H1 (cell line): ENCODE results near the gene RIPOR2. TPM values are rescaled to one million over a fixed set of nuclear protein-coding genes. Genes with fewer than 3 reads are reported as not detected.

Experiments
- CTCF ChIA-PET: fragments of 300-600 bp; sonication (Branson Sonifier 250); formaldehyde crosslinking; loops from one replicate; lab custom pipeline; 2021; ENCODE audit not compliant: partially characterized antibody; lab: Charles Lee
- POLR2A ChIA-PET: fragments of 300-600 bp; sonication (Branson Sonifier 250); formaldehyde crosslinking; loops from one replicate; lab custom pipeline; 2021; ENCODE audit warnings: inconsistent platforms; ENCODE audit not compliant: partially characterized antibody; lab: Charles Lee
- DNase-seq, 2 experiments: peaks; one replicate each; pipeline versions ENCODE4 v3.0.0 to v3.0.0-alpha.2; 2010 to 2022; ENCODE audit warnings: low spot score in 2 of 2, low read depth in 1 of 2, mixed read lengths in 1 of 2
- FAIRE-seq: peaks from 2 replicates; lab custom pipeline; 2011; peaks lifted over from hg19 to GRCh38; lab: Jason Lieb, UNC
- H2AFZ ChIP-seq: 2 replicates; pipeline ENCODE4 v1.8.1; 2012; ENCODE audit warnings: low read length, inconsistent platforms
- H2AK5ac ChIP-seq: 2 replicates; pipeline ENCODE4 v1.6.1; 2013; ENCODE audit warnings: low read depth, low read length
- H2BK120ac ChIP-seq: replicated peaks from 2 replicates; pipeline ENCODE3; 2013; ENCODE audit warnings: low read depth, low read length, inconsistent platforms
- H2BK12ac ChIP-seq: 2 replicates; pipeline ENCODE4 v1.6.1; 2013; ENCODE audit warnings: low read depth, low read length
- H2BK15ac ChIP-seq: 2 replicates; pipeline ENCODE4 v1.6.1; 2013; ENCODE audit warnings: low read length
- H2BK20ac ChIP-seq: 2 replicates; pipeline ENCODE4 v1.6.1; 2013; ENCODE audit warnings: low read length
- H2BK5ac ChIP-seq: 2 replicates; pipeline ENCODE4 v1.6.1; 2013; ENCODE audit warnings: low read depth, low read length
- H3K14ac ChIP-seq: 2 replicates; pipeline ENCODE4 v1.6.1; 2013; ENCODE audit warnings: inconsistent platforms; ENCODE audit not compliant: insufficient read length
- H3K18ac ChIP-seq: 2 replicates; pipeline ENCODE4 v1.6.1; 2013; ENCODE audit warnings: low read length; ENCODE audit errors: extremely low read depth
- H3K23ac ChIP-seq: 2 replicates; pipeline ENCODE4 v1.6.1; 2013; ENCODE audit warnings: inconsistent platforms; ENCODE audit not compliant: insufficient read length
- H3K23me2 ChIP-seq: 2 replicates; pipeline ENCODE4 v1.6.1; 2013; ENCODE audit warnings: low read depth, low read length
- H3K27ac ChIP-seq: 2 replicates; pipeline ENCODE4 v1.6.1; 2011; ENCODE audit warnings: low read depth, low read length, inconsistent platforms
- H3K27me3 ChIP-seq, 4 experiments: replicated peaks in 1 of 4; 1 replicate in 1 of 4; 2 replicates in 3 of 4; pipeline versions ENCODE4 v1.6.1 to v1.8.1; 2011 to 2013; ENCODE audit warnings: low read length in 3 of 4, mild to moderate bottlenecking in 3 of 4, inconsistent platforms in 2 of 4, mixed read lengths in 2 of 4, moderate library complexity in 1 of 4; ENCODE audit not compliant: control insufficient read depth in 3 of 4, insufficient read depth in 3 of 4; ENCODE audit errors: extremely low read depth in 1 of 4
- H3K36me3 ChIP-seq, 4 experiments: 2 replicates each; pipeline versions ENCODE4 v1.6.1 to v1.8.1; 2011 to 2013; ENCODE audit warnings: mild to moderate bottlenecking in 4 of 4, low read length in 3 of 4, moderate library complexity in 2 of 4, control low read depth in 1 of 4, inconsistent platforms in 1 of 4; ENCODE audit not compliant: insufficient read depth in 4 of 4, control insufficient read depth in 2 of 4
- H3K4ac ChIP-seq: replicated peaks from 2 replicates; pipeline ENCODE3; 2013; ENCODE audit warnings: low read length, low read depth, mixed read lengths, inconsistent platforms; ENCODE audit not compliant: insufficient read length
- H3K4me1 ChIP-seq, 4 experiments: replicated peaks in 1 of 4; 1 replicate in 1 of 4; 2 replicates in 3 of 4; pipeline versions ENCODE4 v1.6.1 to v1.8.1; 2011 to 2013; ENCODE audit warnings: low read length in 3 of 4, inconsistent platforms in 2 of 4, mixed read lengths in 1 of 4; ENCODE audit not compliant: insufficient read depth in 4 of 4, control insufficient read depth in 3 of 4
- H3K4me2 ChIP-seq, 2 experiments: 2 replicates each; pipeline versions ENCODE4 v1.6.1 to v1.8.1; 2011 to 2013; ENCODE audit warnings: low read depth in 2 of 2, low read length in 2 of 2, control low read depth in 1 of 2, inconsistent platforms in 1 of 2, mild to moderate bottlenecking in 1 of 2; ENCODE audit not compliant: insufficient read depth in 1 of 2
- H3K4me3 ChIP-seq, 4 experiments: fragments of 200-600, 300-600 bp in 1 of 4; sonication (generic), shearing (Covaris generic), sonication (Bioruptor Twin) in 1 of 4; 2 replicates each; pipeline versions ENCODE4 v1.5.1 to v1.8.1; 2011 to 2016; ENCODE audit warnings: low read length in 4 of 4, low read depth in 3 of 4, control low read depth in 2 of 4, inconsistent platforms in 2 of 4, mild to moderate bottlenecking in 2 of 4, mixed read lengths in 1 of 4, moderate library complexity in 1 of 4; ENCODE audit not compliant: insufficient read depth in 2 of 4; ENCODE audit errors: extremely low read depth in 1 of 4
- H3K56ac ChIP-seq: replicated peaks from 2 replicates; pipeline ENCODE3; 2013; ENCODE audit warnings: low read depth, mild to moderate bottlenecking, mixed read lengths, low read length, inconsistent platforms; ENCODE audit not compliant: insufficient read length
- H3K79me1 ChIP-seq: 2 replicates; pipeline ENCODE4 v1.6.1; 2013; ENCODE audit warnings: low read depth, low read length, control low read depth
- H3K79me2 ChIP-seq, 2 experiments: 2 replicates each; pipeline versions ENCODE4 v1.6.1 to v1.8.1; 2012 to 2013; ENCODE audit warnings: low read length in 2 of 2, mild to moderate bottlenecking in 2 of 2, inconsistent platforms in 1 of 2; ENCODE audit not compliant: insufficient read depth in 2 of 2, control insufficient read depth in 1 of 2
- H3K9ac ChIP-seq, 4 experiments: replicated peaks in 1 of 4; 1 replicate in 1 of 4; 2 replicates in 3 of 4; pipeline versions ENCODE4 v1.6.1 to v1.8.1; 2011 to 2013; ENCODE audit warnings: low read depth in 3 of 4, low read length in 3 of 4, control low read depth in 2 of 4, mild to moderate bottlenecking in 2 of 4, moderate library complexity in 2 of 4, inconsistent platforms in 1 of 4; ENCODE audit errors: extremely low read depth in 1 of 4
- H3K9me3 ChIP-seq, 2 experiments: 2 replicates each; pipeline versions ENCODE4 v1.6.1 to v1.8.1; 2012 to 2013; ENCODE audit warnings: mild to moderate bottlenecking in 2 of 2, moderate library complexity in 2 of 2, control low read depth in 1 of 2, inconsistent platforms in 1 of 2, low read depth in 1 of 2, low read length in 1 of 2, mixed read lengths in 1 of 2; ENCODE audit not compliant: insufficient read depth in 2 of 2
- H4K20me1 ChIP-seq, 2 experiments: replicated peaks in 1 of 2; 2 replicates each; pipeline versions ENCODE3 to v1.8.1; 2011 to 2013; ENCODE audit warnings: inconsistent platforms in 2 of 2, low read length in 2 of 2, mild to moderate bottlenecking in 1 of 2; ENCODE audit not compliant: insufficient read depth in 2 of 2, control insufficient read depth in 1 of 2
- H4K5ac ChIP-seq: 2 replicates; pipeline ENCODE4 v1.6.1; 2013; ENCODE audit warnings: low read length, low read depth, mixed read lengths, inconsistent platforms; ENCODE audit not compliant: insufficient read length
- H4K8ac ChIP-seq: 2 replicates; pipeline ENCODE4 v1.8.0; 2013; ENCODE audit warnings: mild to moderate bottlenecking, moderate library complexity, low read length, inconsistent platforms; ENCODE audit not compliant: insufficient read depth; ENCODE audit errors: extremely low read depth
- H4K91ac ChIP-seq: replicated peaks from 2 replicates; pipeline ENCODE3; 2013; ENCODE audit warnings: low read length, mixed read lengths, inconsistent platforms; ENCODE audit not compliant: insufficient read length
- ATF3 ChIP-seq: IDR thresholded peaks from 2 replicates; pipeline ENCODE4 v1.6.1; 2011; ENCODE audit warnings: low read depth, mild to moderate bottlenecking, low read length; ENCODE audit not compliant: insufficient read depth
- CTBP2 ChIP-seq: IDR thresholded peaks from 2 replicates; pipeline ENCODE4 v1.7.0; 2011; ENCODE audit warnings: borderline replicate concordance, mild to moderate bottlenecking, moderate library complexity, mixed read lengths, low read length; ENCODE audit not compliant: insufficient read depth, insufficient read length
- E2F6 ChIP-seq: IDR thresholded peaks from 2 replicates; pipeline ENCODE4 v1.6.1; 2012; ENCODE audit warnings: inconsistent platforms
- HDAC6 ChIP-seq: IDR thresholded peaks from one replicate; pipeline ENCODE4 v1.7.1; 2012; ENCODE audit warnings: low read depth, mild to moderate bottlenecking, inconsistent platforms, low read length, moderate library complexity
- KDM1A ChIP-seq: fragments of 200-600, 300-600 bp; sonication (generic); IDR thresholded peaks from 2 replicates; pipeline ENCODE4 v1.7.1; 2016; ENCODE audit warnings: mild to moderate bottlenecking, low read length, borderline replicate concordance
- KDM5A ChIP-seq: fragments of 200-600 bp; IDR thresholded peaks from 2 replicates; pipeline ENCODE4 v1.7.1; 2012; ENCODE audit warnings: mild to moderate bottlenecking, low read length, inconsistent platforms, mixed read lengths
- MAFK ChIP-seq: IDR thresholded peaks from 2 replicates; pipeline ENCODE4 v1.6.1; 2012; ENCODE audit warnings: low read depth, mild to moderate bottlenecking, improper control_type of control experiment, low read length
- PHF8 ChIP-seq: fragments of 200-600 bp; sonication (generic); conservative IDR thresholded peaks from 2 replicates; pipeline ENCODE4 v1.7.1; 2012; ENCODE audit warnings: low read depth, mild to moderate bottlenecking, inconsistent platforms, low read length, moderate library complexity
- POLR2A ChIP-seq, 2 experiments: IDR thresholded peaks; 1 replicate in 1 of 2; 2 replicates in 1 of 2; pipeline ENCODE4 v1.6.1; 2011; ENCODE audit warnings: low read depth in 2 of 2, low read length in 2 of 2, mild to moderate bottlenecking in 2 of 2; ENCODE audit errors: control extremely low read depth in 1 of 2
- SIRT6 ChIP-seq: IDR thresholded peaks from one replicate; pipeline ENCODE4 v1.7.1; 2012; ENCODE audit warnings: low read length, inconsistent platforms
- TAF7 ChIP-seq: optimal IDR thresholded peaks from 2 replicates; pipeline ENCODE3; 2011; ENCODE audit warnings: low read depth, mild to moderate bottlenecking, inconsistent platforms, low read length, moderate library complexity, borderline replicate concordance
- WGBS, 2 experiments: shearing (Covaris generic) in 1 of 2; methylation state at CpG; one replicate each; pipeline versions ENCODE4 v1.1.6 to v1.1.7; 2013 to 2015; ENCODE audit warnings: low lambda C conversion rate in 2 of 2, mixed read lengths in 2 of 2, inconsistent platforms in 1 of 2, low coverage in 1 of 2, missing lambda C conversion rate in 1 of 2; ENCODE audit not compliant: insufficient replicate concordance in 2 of 2, insufficient coverage in 1 of 2, insufficient read length in 1 of 2; ENCODE audit errors: extremely low coverage in 1 of 2, missing lambda C conversion rate in 1 of 2; 5-methylcytosine and 5-hydroxymethylcytosine counted together
- polyA plus RNA-seq, 7 experiments: library from polyadenylated mRNA; depleted of rRNA in 3 of 7; stranded (reverse) in 5 of 7; unstranded in 2 of 7; fragments of >200 nt in 5 of 7; fragments of 200-250 nt in 2 of 7; gene quantifications; 1 replicate in 5 of 7; 2 replicates in 1 of 7; 4 replicates in 1 of 7; pipeline versions ENCODE4 v1.2.1 to v1.2.3, GENCODE V29; 2011 to 2013; ENCODE audit warnings: missing spikeins in 2 of 7, mixed read lengths in 2 of 7
- total RNA-seq: library from RNA; stranded (reverse); fragmentation: NEBNext Ultra II Directional; extraction: Animal tissue kit (Norgen Biotek cat#: 25700); gene quantifications from 2 replicates; pipeline ENCODE4 v1.2.1, GENCODE V29; 2021
- TF ChIP-seq, protein P1 (sequence below): IDR thresholded peaks from 2 replicates; pipeline ENCODE4 v1.6.1; 2012; ENCODE audit warnings: inconsistent platforms

RIPOR2 gene
- total and polyA plus RNA-seq, 2 of the 8 experiments (the other 6 are each of a cell fraction or from before 2014, with no cell fraction given), result 16.7 to 45.6 TPM

DNA sequence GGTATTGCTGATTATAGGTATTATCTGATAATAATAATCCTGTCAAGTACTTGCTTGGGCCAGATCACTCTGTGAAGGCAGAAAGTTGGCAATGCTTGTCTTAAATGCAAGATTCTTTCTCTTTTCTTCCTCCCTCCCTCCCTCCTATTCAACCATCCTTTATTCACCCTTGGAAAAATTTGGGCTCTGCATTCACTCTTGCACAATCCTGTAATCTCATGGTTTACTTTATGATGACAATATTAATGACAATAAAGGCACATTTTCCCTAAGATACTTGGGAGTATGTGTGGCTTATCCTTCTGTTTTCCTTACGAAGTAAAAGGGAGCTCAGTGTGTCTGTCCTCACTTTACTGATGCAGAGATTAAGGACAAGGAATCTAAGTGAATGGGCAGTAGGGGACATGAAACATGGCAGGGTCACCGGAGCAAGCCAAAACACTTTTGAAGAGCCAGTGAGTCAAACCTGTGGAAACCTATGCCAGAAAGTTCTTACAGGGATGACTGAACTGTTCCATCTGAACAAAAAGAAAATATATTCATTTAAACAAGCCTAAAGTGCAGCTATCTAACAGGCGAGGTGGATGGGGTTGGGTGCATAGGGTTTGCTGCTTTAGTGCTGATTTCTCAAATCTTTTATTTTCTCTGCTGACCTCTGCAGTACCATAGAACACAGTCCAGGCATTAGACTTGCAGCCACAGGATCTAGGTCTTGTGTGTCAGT, 14.6 kb upstream of the RIPOR2 start:
- Histone ChIP-seq H4K8ac (no peak overlapping the region), H2BK12ac (no peak overlapping the region), H3K4me2 (no peak overlapping the region), H3K27ac (no peak overlapping the region), H3K79me2 (no peaks in the 10 kb centered on the region), H2BK120ac (no peak overlapping the region), H3K4ac (no peak overlapping the region), H2BK15ac (no peak overlapping the region), H3K9me3 (no peaks in the 10 kb centered on the region), H4K20me1 (no peaks in the 10 kb centered on the region), H2BK5ac (no peak overlapping the region), H3K14ac (no peak overlapping the region), H3K27me3 (no peaks in the 10 kb centered on the region), H2BK20ac (peak overlapping the region; percentile 9; the same call in 1 of the 2 replicates), H3K4me3 (no peak overlapping the region), H2AFZ (no peak overlapping the region), H3K36me3 (no peaks in the 10 kb centered on the region), H3K4me1 (no peaks in the 10 kb centered on the region), H3K56ac (peak overlapping the region; percentile 50), H3K79me1 (no peaks in the 10 kb centered on the region), H3K23ac (no peak overlapping the region), H4K91ac (no peak overlapping the region), H2AK5ac (no peak overlapping the region), H3K9ac (no peak overlapping the region), H4K5ac (no peak overlapping the region), H3K23me2 (no peaks in the 10 kb centered on the region), H3K18ac (no peak overlapping the region)
- ChIA-PET POLR2A (no interaction called here), CTCF (interaction anchor here (0.8 to 2.7 kb wide), 4 partner anchors 13 to 86 kb away, joined by 3 to 12 read pairs (median 4); no protein-coding TSS in a partner anchor)
- FAIRE-seq (no peak), DNase-seq (no peak)
- 82% methylated on average over 3 of the region's 3 CpGs; no CpG with 5 or more reads in 1 of the 2 experiments for WGBS, 2 experiments
- TF ChIP-seq, protein P1, sequence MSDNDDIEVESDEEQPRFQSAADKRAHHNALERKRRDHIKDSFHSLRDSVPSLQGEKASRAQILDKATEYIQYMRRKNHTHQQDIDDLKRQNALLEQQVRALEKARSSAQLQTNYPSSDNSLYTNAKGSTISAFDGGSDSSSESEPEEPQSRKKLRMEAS, result no peak
- TF ChIP-seq E2F6 (no peak), MAFK (no peak), TAF7 (no peak), CTBP2 (no peak), HDAC6 (no peak), KDM5A (no peak), POLR2A (IDR thresholded peaks at IDR 0.05; ENCODE audit: control extremely low read depth in 1 of 2, low read depth in 2 of 2, low read length in 2 of 2) (no peak), ATF3 (no peak), SIRT6 (no peak), PHF8 (no peak), KDM1A (no peak)
